ENCODE results near the gene FAM229A.

DNA sequence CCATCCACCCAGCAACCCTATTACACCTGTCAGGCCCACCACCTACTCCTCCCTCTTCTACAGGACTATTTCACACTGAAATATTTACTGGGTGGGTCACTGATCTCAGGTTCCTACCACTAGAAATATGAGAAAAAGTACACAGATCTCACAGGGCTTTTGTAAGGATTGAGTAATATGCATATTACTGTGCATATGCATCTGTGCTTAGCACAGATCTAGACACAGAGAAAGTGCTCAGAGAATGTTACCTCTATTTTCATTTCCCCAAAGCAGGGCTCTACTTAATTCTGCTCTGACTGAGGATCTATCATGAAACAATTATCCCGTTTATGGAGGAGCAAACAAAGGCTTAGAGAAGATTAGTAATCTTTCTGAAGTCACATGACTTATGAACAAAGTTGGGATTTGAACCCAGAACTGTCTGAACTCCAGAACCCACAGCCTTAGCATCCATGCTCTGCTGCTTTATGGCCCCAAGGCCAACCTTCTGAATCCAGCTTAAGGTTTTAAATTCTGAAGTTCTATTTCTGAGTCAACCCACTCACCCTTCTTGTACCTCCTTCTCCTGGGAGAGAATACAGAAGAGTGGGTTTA is 11.8 kb upstream of the FAM229A start:
- TF ChIP-seq, protein P1, sequence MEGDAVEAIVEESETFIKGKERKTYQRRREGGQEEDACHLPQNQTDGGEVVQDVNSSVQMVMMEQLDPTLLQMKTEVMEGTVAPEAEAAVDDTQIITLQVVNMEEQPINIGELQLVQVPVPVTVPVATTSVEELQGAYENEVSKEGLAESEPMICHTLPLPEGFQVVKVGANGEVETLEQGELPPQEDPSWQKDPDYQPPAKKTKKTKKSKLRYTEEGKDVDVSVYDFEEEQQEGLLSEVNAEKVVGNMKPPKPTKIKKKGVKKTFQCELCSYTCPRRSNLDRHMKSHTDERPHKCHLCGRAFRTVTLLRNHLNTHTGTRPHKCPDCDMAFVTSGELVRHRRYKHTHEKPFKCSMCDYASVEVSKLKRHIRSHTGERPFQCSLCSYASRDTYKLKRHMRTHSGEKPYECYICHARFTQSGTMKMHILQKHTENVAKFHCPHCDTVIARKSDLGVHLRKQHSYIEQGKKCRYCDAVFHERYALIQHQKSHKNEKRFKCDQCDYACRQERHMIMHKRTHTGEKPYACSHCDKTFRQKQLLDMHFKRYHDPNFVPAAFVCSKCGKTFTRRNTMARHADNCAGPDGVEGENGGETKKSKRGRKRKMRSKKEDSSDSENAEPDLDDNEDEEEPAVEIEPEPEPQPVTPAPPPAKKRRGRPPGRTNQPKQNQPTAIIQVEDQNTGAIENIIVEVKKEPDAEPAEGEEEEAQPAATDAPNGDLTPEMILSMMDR (IDR thresholded peaks at IDR 0.05), result no peak
- TF ChIP-seq NR3C1 (IDR thresholded peaks at IDR 0.05) (no peak), JUNB (IDR thresholded peaks at IDR 0.05) (no peak), SMC3 (IDR thresholded peaks at IDR 0.05) (no peak), EHMT2 (IDR thresholded peaks at IDR 0.05; ENCODE audit: low read depth) (no peak), POLR2A (IDR thresholded peaks at IDR 0.05; ENCODE audit: low read length) (no peak)
- TF ChIP-seq, protein P2, sequence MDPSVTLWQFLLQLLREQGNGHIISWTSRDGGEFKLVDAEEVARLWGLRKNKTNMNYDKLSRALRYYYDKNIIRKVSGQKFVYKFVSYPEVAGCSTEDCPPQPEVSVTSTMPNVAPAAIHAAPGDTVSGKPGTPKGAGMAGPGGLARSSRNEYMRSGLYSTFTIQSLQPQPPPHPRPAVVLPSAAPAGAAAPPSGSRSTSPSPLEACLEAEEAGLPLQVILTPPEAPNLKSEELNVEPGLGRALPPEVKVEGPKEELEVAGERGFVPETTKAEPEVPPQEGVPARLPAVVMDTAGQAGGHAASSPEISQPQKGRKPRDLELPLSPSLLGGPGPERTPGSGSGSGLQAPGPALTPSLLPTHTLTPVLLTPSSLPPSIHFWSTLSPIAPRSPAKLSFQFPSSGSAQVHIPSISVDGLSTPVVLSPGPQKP (IDR thresholded peaks at IDR 0.05; ENCODE audit: low read depth, low read length), result no peak

Data from A549 (cell line).